HG02884 (cell line): ENCODE results near the gene DNAH11.
"Not testable (repeated sequence)": the region's sequence is repeated elsewhere in the genome, so short reads cannot be mapped to it uniquely, and the experiment has no call there.

Source experiments
- ATAC-seq: cut with Tn5 transposase; IDR thresholded peaks from one replicate; pipeline ENCODE4 v1.9.1; 2021; ENCODE audit warnings: mild to moderate bottlenecking, moderate library complexity; ENCODE audit not compliant: unreplicated experiment

The DNAH11 gene, protein sequence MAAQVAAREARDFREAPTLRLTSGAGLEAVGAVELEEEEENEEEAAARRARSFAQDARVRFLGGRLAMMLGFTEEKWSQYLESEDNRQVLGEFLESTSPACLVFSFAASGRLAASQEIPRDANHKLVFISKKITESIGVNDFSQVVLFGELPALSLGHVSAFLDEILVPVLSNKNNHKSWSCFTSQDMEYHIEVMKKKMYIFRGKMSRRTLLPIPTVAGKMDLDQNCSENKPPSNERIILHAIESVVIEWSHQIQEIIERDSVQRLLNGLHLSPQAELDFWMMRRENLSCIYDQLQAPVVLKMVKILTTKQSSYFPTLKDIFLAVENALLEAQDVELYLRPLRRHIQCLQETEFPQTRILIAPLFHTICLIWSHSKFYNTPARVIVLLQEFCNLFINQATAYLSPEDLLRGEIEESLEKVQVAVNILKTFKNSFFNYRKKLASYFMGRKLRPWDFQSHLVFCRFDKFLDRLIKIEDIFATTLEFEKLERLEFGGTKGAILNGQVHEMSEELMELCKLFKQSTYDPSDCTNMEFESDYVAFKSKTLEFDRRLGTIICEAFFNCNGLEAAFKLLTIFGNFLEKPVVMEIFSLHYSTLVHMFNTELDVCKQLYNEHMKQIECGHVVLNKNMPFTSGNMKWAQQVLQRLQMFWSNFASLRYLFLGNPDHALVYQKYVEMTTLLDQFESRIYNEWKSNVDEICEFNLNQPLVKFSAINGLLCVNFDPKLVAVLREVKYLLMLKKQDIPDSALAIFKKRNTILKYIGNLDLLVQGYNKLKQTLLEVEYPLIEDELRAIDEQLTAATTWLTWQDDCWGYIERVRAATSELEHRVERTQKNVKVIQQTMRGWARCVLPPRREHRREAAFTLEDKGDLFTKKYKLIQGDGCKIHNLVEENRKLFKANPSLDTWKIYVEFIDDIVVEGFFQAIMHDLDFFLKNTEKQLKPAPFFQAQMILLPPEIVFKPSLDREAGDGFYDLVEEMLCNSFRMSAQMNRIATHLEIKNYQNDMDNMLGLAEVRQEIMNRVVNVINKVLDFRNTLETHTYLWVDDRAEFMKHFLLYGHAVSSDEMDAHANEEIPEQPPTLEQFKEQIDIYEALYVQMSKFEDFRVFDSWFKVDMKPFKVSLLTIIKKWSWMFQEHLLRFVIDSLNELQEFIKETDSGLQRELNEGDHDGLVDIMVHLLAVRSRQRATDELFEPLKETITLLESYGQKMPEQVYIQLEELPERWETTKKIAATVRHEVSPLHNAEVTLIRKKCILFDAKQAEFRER (N-terminal part only)

DNA sequence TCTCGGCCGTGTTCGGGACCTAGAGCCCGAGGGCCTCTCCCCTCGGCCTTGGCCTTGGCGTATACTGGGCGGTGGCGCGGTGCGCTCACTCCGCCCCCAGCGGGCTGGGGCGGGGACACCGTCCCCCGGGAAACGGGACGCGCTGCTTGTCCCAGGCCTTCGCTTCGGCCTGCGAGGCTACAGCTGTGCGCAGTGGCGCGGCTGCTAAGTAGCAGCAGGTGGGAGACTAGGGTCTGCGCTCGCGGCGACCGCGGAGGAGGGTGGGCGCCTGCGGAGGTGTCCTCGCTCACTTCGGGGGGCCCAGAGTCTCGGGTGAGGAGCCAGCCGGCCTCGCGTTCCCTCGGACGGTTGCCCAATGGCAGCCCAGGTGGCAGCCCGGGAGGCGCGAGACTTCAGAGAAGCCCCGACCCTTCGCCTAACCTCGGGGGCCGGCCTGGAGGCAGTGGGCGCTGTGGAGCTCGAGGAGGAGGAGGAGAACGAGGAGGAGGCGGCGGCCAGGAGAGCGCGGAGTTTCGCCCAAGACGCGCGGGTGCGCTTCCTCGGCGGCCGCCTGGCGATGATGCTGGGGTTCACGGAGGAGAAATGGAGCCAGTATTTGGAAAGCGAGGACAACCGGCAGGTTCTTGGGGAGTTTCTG is at the start of gene DNAH11:
Gene DNAH11, plus strand, starts transcription at position 149 of the 637 bp plus-strand sequence. Its CDS starts 207 bp downstream, at position 356.
- peak; percentile 85 for ATAC-seq

DNA sequence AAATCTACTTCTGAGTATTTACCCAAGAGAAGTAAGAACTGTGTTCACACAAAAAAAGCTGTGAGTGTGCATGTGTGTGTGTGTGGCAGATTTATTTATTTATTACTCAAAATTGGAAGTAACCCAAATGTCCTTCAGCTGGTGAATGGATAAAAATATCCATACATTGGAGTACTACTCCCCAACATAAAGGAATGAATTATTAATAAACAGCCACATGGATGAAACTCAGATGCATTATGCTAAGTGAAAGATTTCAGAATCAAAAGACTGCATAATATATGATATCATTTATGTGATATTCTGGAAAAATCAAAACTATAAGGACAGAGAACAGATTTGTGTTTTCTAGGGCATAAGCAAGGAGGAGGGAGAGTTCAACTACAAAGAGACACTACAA is 47.1 kb upstream of the DNAH11 start:
- ATAC-seq = no peak

GRCh38 chr7:21497072-21497471 is 45.8 kb upstream of the DNAH11 start:
- no peak for ATAC-seq

DNA sequence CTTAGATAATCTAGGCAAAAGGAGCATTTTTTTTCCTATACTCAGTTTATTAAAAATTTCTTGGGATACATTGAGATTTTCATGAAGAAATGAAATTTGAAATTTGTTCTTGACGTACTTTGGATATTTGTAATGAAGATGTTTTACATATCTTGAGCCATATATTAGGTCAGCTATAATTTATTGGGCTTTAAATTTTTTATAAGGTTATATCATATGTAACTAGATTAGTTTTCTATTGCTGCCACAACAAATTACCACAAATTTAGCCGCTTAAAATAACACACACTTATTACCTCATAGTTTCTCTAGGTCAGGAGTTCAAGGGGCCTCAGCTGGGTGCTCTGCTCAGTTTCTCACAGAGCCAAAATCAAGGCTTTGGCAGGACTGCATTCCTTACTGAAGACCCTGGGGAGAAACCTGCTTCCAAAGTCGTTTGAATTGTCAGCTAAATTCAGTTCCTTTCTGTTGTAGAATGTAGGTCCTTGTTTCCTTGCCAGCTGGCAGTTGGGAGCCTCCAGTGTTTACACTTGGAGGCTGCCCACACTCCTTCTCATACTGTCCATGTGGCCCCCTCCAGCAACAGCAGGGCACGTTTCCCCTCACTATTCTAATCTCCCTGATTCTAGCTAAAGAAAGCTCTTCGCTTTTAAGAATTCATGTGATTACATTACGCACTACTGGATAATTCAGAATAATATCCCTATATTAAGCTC is 42.6 kb upstream of the DNAH11 start:
- no peak for ATAC-seq

- ATAC-seq = no peak
These were observed 38.8 kb upstream of the DNAH11 start for GRCh38 chr7:21504021-21504420.

DNA sequence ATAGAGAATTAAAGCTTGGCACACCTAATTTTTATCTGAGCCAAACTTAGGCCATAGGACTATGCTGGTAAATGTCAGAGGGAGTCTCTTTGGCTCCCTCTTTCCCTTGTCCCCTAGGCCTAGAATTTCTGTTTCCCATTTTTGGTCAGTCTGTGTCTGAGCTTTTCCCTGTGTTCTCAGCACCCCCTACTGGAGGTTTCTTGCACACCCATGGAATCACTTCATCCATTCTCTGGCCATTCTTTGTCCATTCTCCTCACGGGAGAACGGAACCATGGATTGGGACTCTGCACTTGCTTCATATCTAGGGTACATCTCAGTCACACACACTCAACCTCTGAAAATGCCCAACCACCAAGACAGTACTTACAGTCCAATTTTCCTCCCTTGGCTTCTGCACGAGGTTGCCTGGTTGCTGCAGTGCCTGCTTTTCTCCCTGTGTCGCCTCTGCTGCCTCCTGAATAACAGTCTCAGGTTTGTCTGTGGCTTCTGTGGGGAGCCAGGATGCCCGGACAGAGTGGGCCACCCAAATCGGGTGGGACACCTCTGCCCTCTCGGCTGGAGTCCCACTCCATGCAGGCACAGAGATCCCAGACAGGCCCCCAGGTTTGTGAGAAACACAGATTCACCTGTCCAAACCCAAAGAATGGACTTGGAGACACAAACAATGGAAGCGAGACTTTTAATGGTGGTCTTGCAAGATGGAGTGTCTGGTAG is 35.1 kb upstream of the DNAH11 start:
- ATAC-seq = no peak

DNA sequence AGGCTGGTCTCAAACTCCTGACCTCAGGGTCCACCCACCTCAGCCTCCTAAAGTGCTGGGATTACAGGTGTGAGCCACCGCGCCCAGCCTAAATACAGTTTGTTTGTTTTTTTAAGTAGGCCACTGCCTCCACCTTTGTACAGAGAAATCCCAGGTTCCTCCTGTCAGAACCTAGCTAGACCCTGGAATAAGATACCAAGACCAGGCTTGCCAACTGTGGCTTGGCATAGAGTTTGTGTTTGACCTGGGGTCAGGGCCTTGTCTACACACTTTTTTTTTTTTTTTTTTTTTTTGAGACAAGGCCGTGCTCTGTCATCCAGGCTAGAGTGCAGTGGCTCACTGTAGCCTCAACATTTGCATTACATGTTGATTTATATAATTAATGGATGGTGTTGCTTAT is 34.3 kb upstream of the DNAH11 start:
- no peak for ATAC-seq

DNA sequence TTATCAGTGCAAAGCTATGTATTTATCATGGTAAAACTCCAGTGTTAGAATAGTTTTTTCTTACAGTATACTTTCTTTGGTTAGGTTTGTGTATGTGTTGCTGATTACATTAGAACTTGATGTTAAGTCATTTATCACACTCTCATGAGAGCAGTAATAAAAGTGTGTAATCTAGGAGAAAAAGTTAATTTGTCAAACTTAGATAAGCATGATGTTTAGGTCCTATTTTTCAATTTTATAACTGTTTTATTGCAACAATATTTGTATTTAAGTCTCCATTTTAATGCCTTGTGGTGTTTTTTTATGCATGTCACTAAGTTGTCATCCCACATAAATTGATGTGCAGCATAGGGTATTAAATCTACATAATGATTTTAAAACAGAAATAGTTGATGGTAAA is 28.8 kb upstream of the DNAH11 start:
- no peak for ATAC-seq

- ATAC-seq = no peak
These were observed 18.2 kb upstream of the DNAH11 start for GRCh38 chr7:21524680-21525079.

DNA sequence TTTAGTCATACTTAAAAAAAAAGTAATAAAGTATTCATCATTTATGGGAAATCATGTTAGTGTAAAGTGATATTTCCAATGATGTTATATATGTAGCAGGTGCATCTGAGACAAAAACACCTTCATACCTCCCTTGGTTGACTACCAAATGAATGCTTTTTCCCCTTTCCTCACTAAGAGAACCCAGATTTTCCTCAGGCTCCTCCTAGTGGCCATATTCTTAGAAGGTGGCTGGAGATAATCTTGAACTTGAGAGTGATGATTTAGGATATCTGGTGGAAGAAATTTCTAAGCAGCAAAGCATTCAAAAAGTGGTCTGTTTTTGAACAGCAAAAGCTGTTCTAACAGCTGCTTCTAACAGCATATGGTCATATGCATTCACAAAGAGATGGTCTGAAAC is 16.8 kb upstream of the DNAH11 start:
- ATAC-seq = no peak

DNA sequence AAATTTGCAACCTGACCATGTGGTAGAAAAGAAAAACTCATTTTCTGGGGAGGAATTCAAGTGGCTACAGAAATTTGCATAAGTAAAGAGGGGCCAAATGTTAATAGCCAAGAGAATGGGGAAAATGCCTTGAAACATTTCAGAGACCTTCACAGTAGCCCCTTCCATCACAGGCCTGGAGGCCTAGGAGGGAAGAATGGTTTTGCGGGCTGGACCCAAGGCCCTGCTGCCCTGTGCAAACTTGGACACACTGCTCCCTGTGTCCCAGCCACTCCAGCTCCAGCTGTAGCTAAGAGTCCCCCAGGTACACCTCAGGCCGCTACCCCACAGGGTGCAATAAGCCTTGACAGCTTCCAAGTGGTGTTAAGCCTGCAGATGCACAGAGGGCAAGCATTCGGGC is 16.4 kb upstream of the DNAH11 start:
- ATAC-seq = no peak

DNA sequence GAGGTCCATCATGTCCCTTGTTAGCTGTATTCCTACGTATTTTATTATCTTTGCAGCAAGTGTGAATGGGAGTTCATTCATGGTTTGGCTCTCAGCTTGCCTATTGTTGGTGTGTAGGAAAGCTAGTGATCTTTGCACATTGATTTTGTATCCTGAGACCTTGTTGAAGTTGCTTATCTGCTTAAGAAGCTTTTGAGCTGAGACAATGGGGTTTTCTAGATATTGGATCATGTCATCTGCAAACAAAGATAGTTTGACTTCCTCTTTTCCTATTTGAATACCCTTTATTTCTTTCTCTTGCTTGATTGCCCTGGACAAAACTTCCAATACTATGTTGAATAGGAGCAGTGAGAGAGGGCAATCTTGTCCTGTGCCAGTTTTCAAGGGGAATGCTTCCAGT is 10.4 kb upstream of the DNAH11 start:
- ATAC-seq = not testable (repeated sequence)

GRCh38 chr7:21533646-21534045 is 9.2 kb upstream of the DNAH11 start:
- ATAC-seq = not testable (repeated sequence)

DNA sequence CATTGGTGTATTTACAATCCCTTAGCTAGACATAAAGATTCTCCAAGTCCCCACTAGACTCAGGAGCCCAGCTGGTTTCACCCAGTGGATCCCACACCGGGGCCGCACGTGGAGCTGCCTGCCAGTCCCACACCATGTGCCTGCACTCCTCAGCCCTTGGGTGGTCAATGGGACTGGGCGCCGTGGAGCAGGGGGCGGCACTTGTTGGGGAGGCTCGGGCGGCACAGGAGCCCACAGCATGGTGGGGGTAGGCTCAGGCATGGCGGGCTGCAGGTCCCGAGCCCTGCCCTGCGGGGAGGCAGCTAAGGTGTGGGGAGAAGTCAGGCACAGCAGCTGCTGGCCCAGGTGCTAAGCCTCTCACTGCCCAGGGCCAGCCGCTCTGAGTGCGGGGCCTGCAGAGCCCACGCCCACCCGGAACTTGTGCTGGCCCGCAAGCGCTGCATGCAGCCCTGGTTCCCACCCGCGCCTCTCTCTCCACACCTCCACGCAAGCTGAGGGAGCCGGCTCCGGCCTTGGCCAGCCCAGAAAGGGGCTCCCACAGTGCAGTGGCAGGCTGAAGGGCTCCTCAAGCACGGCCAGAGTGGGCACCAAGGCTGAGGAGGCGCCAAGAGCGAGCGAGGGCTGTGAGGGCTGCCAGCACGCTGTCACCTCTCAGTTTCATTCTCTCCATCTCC is 6.3 kb upstream of the DNAH11 start:
- not testable (repeated sequence) for ATAC-seq

- no peak for ATAC-seq
These were observed 3.8 kb upstream of the DNAH11 start for GRCh38 chr7:21538936-21539495.

- peak; percentile 16 for ATAC-seq
These were observed 876 bp downstream of the DNAH11 start for GRCh38 chr7:21543528-21544302.

GRCh38 chr7:21544303-21544656 is 1.4 kb downstream of the DNAH11 start:
- no peak for ATAC-seq

DNA sequence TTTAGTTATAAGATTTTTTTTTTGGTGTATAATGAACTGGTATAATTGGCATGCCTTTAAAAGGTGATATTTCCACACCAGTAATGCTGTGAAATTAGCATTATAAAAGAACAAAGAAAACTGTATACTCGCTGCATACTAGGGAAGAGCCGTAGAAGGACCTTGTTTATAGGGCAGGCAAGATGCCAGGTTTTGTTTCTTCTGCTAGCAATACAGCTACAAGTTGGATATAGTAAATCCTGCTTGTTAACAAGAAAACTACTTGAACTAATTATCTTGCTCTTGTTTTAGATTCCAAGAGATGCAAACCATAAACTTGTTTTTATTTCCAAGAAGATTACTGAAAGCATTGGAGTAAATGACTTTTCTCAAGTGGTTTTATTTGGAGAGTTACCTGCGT is 1.9 kb downstream of the DNAH11 start:
- ATAC-seq = no peak
